GM04503 (cell line): ENCODE data around the gene ALPG.
"Not testable (repeated sequence)": the region's sequence is repeated elsewhere in the genome, so short reads cannot be mapped to it uniquely, and the experiment has no call there.

Source experiments
- DNase-seq: peaks from one replicate; pipeline ENCODE4 v3.0.0-alpha.2; 2012; ENCODE audit warnings: low read depth

ALPG gene

GRCh38 chr2:232406556-232407310, at the start of gene ALPG:
Gene ALPG, plus strand, starts transcription at chr2:232406844. Its CDS starts 51 bp downstream, at chr2:232406895.
- no peak for DNase-seq

GRCh38 chr2:232361646-232362045, 45.0 kb upstream of the ALPG start:
- no peak for DNase-seq

GRCh38 chr2:232362174-232362900, 44.3 kb upstream of the ALPG start:
- no peak for DNase-seq

- not testable (repeated sequence) for DNase-seq
Observed at GRCh38 chr2:232363064-232363783, 43.4 kb upstream of the ALPG start.

- DNase-seq: no peak
Observed at GRCh38 chr2:232363784-232364615, 42.6 kb upstream of the ALPG start.

GRCh38 chr2:232364806-232365594, 41.6 kb upstream of the ALPG start:
- DNase-seq: not testable (repeated sequence)

GRCh38 chr2:232365621-232366321, 40.9 kb upstream of the ALPG start:
- no peak for DNase-seq

GRCh38 chr2:232366461-232366860, 40.2 kb upstream of the ALPG start:
- not testable (repeated sequence) for DNase-seq

- DNase-seq: no peak
Observed at GRCh38 chr2:232367016-232367415, 39.6 kb upstream of the ALPG start.

GRCh38 chr2:232367591-232368233, 38.9 kb upstream of the ALPG start:
- no peak for DNase-seq

- no peak for DNase-seq
Observed at GRCh38 chr2:232368311-232368731, 38.3 kb upstream of the ALPG start.

- DNase-seq: no peak
Observed at GRCh38 chr2:232369126-232369951, 37.3 kb upstream of the ALPG start.

GRCh38 chr2:232370007-232370406, 36.6 kb upstream of the ALPG start:
- DNase-seq: not testable (repeated sequence)

GRCh38 chr2:232372231-232373208, 34.1 kb upstream of the ALPG start:
- no peak for DNase-seq

- DNase-seq: no peak
Observed at GRCh38 chr2:232374356-232374755, 32.3 kb upstream of the ALPG start.

GRCh38 chr2:232375164-232375563, 31.5 kb upstream of the ALPG start:
- no peak for DNase-seq

- DNase-seq: no peak
Observed at GRCh38 chr2:232376260-232376659, 30.4 kb upstream of the ALPG start.

- DNase-seq: no peak
Observed at GRCh38 chr2:232376713-232377112, 29.9 kb upstream of the ALPG start.
